HepG2 (cell line): ENCODE results near the gene EIF6. TPM values are rescaled to one million over a fixed set of nuclear protein-coding genes. Genes with fewer than 3 reads are reported as not detected.

Experiments used
- CAMTA2 ChIP-seq: sonication (generic); formaldehyde crosslinking; IDR thresholded peaks from 2 replicates; pipeline ENCODE4 v1.4.0; 2020; ENCODE audit warnings: mild to moderate bottlenecking, missing genetic modification reagents, borderline replicate concordance
- CENPBD1 ChIP-seq: sonication (generic); formaldehyde crosslinking; IDR thresholded peaks from 2 replicates; pipeline ENCODE4 v1.8.0; 2022; ENCODE audit warnings: missing genetic modification reagents, low read depth, mild to moderate bottlenecking, borderline replicate concordance
- FOXP4 ChIP-seq: sonication (generic); formaldehyde crosslinking; IDR thresholded peaks from 2 replicates; pipeline ENCODE4 v1.4.0; 2020; ENCODE audit warnings: missing genetic modification reagents
- ONECUT2 ChIP-seq: sonication (generic); formaldehyde crosslinking; IDR thresholded peaks from 2 replicates; pipeline ENCODE4 v1.4.0; 2020; ENCODE audit warnings: missing genetic modification reagents
- SMYD3 ChIP-seq: sonication (generic); formaldehyde crosslinking; IDR thresholded peaks from 2 replicates; pipeline ENCODE4 v1.8.1; 2023; ENCODE audit warnings: mild to moderate bottlenecking, missing genetic modification reagents
- SP140L ChIP-seq: sonication (generic); formaldehyde crosslinking; IDR thresholded peaks from 2 replicates; pipeline ENCODE4 v1.4.0; 2020; ENCODE audit warnings: missing genetic modification reagents, borderline replicate concordance
- TEAD3 ChIP-seq: optimal IDR thresholded peaks from 2 replicates; pipeline ENCODE3; 2016; ENCODE audit warnings: borderline replicate concordance
- XBP1 ChIP-seq: sonication (generic); formaldehyde crosslinking; IDR thresholded peaks from 2 replicates; pipeline ENCODE4 v1.5.0; 2020; ENCODE audit warnings: missing genetic modification reagents
- ZNF274 ChIP-seq: sonication (generic); formaldehyde crosslinking; IDR thresholded peaks from 2 replicates; pipeline ENCODE4 v1.5.1; 2020; ENCODE audit warnings: mild to moderate bottlenecking, missing genetic modification reagents
- ZNF414 ChIP-seq: sonication (generic); formaldehyde crosslinking; IDR thresholded peaks from 2 replicates; pipeline ENCODE4 v1.5.0; 2020; ENCODE audit warnings: missing genetic modification reagents
- ZNF646 ChIP-seq: sonication (generic); formaldehyde crosslinking; IDR thresholded peaks from 2 replicates; pipeline ENCODE4 v1.9.0; 2021; ENCODE audit warnings: mild to moderate bottlenecking, missing genetic modification reagents
- ZNF687 ChIP-seq: sonication (generic); formaldehyde crosslinking; IDR thresholded peaks from 2 replicates; pipeline ENCODE4 v1.5.1; 2020; ENCODE audit warnings: mild to moderate bottlenecking, missing genetic modification reagents, moderate library complexity
- ZNF709 ChIP-seq: sonication (generic); formaldehyde crosslinking; IDR thresholded peaks from 2 replicates; pipeline ENCODE4 v1.5.0; 2020; ENCODE audit warnings: mild to moderate bottlenecking, missing genetic modification reagents
- ZNF772 ChIP-seq: sonication (generic); formaldehyde crosslinking; IDR thresholded peaks from 2 replicates; pipeline ENCODE4 v1.5.0; 2020; ENCODE audit warnings: mild to moderate bottlenecking, missing genetic modification reagents
- ZNF777 ChIP-seq: sonication (generic); formaldehyde crosslinking; IDR thresholded peaks from 2 replicates; pipeline ENCODE4 v1.4.0; 2020; ENCODE audit warnings: missing genetic modification reagents
- polyA plus RNA-seq, 8 experiments: library from polyadenylated mRNA; depleted of rRNA in 3 of 8; stranded (reverse) in 7 of 8; unstranded in 1 of 8; fragments of >200 nt; fragmentation: Illumina TruSeq in 4 of 8; extraction: Trizol in 4 of 8; gene quantifications; 2 replicates each; pipeline versions ENCODE4 v1.2.1 to v1.2.3, GENCODE V29; 2011 to 2016; ENCODE audit warnings: low read depth in 4 of 8, missing spikeins in 1 of 8, mixed read lengths in 1 of 8; ENCODE audit not compliant: insufficient read depth in 1 of 8
- total RNA-seq, 5 experiments: library from RNA; depleted of rRNA; stranded (reverse); fragments of >200 nt; fragmentation: Illumina TruSeq; extraction: Trizol; gene quantifications; 2 replicates each; pipeline ENCODE4 v1.2.3, GENCODE V29; 2016; ENCODE audit warnings: low read depth in 1 of 5

EIF6 gene
- total and polyA plus RNA-seq, 2 of the 13 experiments (the other 11 are each of a cell fraction or from before 2014, with no cell fraction given): 462 to 466 TPM

- TF ChIP-seq ZNF777 (CRISPR knock-in tag): no peak
- TF ChIP-seq CENPBD1 (CRISPR knock-in tag): 0 out of 2 replicates have a peak, but pooled peaks have one; percentile 20
- TF ChIP-seq ZNF772 (CRISPR knock-in tag): peak; percentile 45
- no peak; the same call in 1 of the 2 replicates for TF ChIP-seq ZNF646 (CRISPR knock-in tag)
- TF ChIP-seq TEAD3 (CRISPR knock-in tag): no peak
- TF ChIP-seq ONECUT2 (CRISPR knock-in tag): no peak
- peak; percentile 27 for TF ChIP-seq FOXP4 (CRISPR knock-in tag)
- TF ChIP-seq ZNF687 (CRISPR knock-in tag): peak; percentile 97
- TF ChIP-seq CAMTA2 (CRISPR knock-in tag): peak; percentile 22
- peak; percentile 82; the same call in 1 of the 2 replicates for TF ChIP-seq ZNF414
- no peak for TF ChIP-seq XBP1 (CRISPR knock-in tag)
- TF ChIP-seq SP140L (CRISPR knock-in tag): peak; percentile 50; the same call in 1 of the 2 replicates
- TF ChIP-seq SMYD3 (CRISPR knock-in tag): no peak
- peak; percentile 96 for TF ChIP-seq ZNF709 (CRISPR knock-in tag)
- TF ChIP-seq ZNF274 (CRISPR knock-in tag): peak; percentile 89
These were observed at the start of gene EIF6 (continued) for GRCh38 chr20:35284267-35284991.
